Right lobe of liver (tissue), 4 donors: ENCODE measurements around the gene LGI2.

ENCODE experiments used
- CTCF ChIP-seq, 4 donors: fragments of 200-600 bp in 3 of 4; fragments of 450-650 bp in 1 of 4; IDR thresholded peaks; one replicate each; pipeline versions ENCODE4 v1.5.1 to v1.8.0; 2016 to 2022; ENCODE audit warnings: antibody characterized with exemption in 4 of 4, mild to moderate bottlenecking in 2 of 4
- POLR2A ChIP-seq: fragments of 450-650 bp; IDR thresholded peaks from one replicate; pipeline ENCODE4 v1.6.1; 2017; ENCODE audit warnings: antibody characterized with exemption, mild to moderate bottlenecking
- donor health status: DM: no; HTN: no; CAD: no.
- donor health status: DM: no; HTN: no; CAD: no.
- donor health status: DM: no; HTN: yes; CAD: no.

- no peak for TF ChIP-seq CTCF (IDR thresholded peaks at IDR 0.05)
- TF ChIP-seq POLR2A = no peak
Measured at GRCh38 chr4:25032126-25032525, 1.4 kb upstream of the LGI2 start.
